Endothelial cell of hepatic sinusoid (primary cell): ENCODE measurements around the gene SORCS1.

Experiments used
- in situ Hi-C: cut with HindIII; loops from 2 replicates; pipeline ENCODE4 v1.10.0; 2017; ENCODE audit warnings: low sequenced_read_pairs

Gene SORCS1

GRCh38 chr10:106826716-106827115 lies 337.8 kb downstream of the SORCS1 start:
- in situ Hi-C loops = no loop called here

DNA sequence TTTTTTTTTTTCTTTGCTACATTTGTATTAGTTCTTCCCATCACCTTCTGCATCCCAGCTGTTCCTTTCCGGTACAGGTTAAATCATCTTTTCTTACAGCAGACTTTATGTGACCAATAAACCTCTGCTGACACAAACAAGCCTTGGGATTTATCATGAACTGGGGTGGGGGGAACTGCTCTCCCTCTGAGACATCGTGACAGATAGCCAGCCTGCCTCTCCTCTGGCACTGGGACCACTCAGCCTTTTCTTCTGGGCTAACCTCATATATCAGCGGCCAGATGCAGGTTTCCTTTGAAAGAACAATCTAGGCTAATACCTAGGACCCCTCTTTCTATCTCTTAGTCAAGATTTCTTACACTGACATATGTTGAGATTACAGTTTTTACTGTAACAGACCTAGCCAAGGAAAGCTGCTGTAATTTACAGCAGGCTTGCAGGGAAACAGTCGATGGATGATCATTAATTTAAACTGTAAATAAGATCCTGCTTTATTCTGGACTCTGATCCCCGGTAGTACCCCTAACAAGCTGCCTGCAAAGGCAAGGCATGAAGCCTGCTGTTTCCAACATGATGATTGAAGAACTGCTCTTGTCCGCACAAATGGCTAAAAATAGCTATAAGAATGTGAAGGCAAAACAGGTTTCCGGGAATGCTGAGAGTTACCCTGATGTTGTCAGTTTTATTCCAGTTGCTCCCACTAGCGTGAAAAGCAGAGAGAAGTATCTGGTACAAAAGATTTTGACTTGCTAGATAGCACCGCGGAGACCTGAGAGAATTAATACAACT lies 338.7 kb downstream of the SORCS1 start:
- in situ Hi-C loops = no loop called here

- in situ Hi-C loops = no loop called here
These were observed 343.9 kb downstream of the SORCS1 start for GRCh38 chr10:106820579-106820978.

- in situ Hi-C loops = no loop called here
These were observed 345.0 kb downstream of the SORCS1 start for GRCh38 chr10:106819490-106819889.

GRCh38 chr10:106816318-106817085 lies 348.0 kb downstream of the SORCS1 start:
- in situ Hi-C loops = no loop called here

GRCh38 chr10:106815427-106816043 lies 349.0 kb downstream of the SORCS1 start:
- in situ Hi-C loops = no loop called here

- in situ Hi-C loops = no loop called here
These were observed 359.4 kb downstream of the SORCS1 start for GRCh38 chr10:106804992-106805582.

DNA sequence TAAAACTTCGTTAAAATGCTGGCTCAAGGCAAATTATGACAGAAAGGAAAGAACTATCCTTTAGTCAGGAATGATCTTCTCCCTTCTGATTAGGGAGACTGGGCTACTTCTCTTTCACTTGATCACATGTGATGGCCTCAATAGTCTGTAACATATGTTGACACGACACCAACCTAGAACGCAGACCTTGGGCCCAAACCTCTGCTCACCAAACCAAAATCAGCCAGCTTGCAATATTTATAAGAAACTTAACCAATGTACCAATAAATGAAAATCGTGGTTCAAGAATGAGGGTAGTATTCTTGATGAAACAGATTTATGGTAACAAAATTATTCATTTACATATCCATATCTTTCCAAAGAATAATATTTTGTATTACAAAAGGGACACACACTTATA lies 361.6 kb downstream of the SORCS1 start:
- in situ Hi-C loops = no loop called here

GRCh38 chr10:106799776-106800175 lies 364.7 kb downstream of the SORCS1 start:
- in situ Hi-C loops = no loop called here

- in situ Hi-C loops = no loop called here
These were observed 368.9 kb downstream of the SORCS1 start for GRCh38 chr10:106795619-106796018.

DNA sequence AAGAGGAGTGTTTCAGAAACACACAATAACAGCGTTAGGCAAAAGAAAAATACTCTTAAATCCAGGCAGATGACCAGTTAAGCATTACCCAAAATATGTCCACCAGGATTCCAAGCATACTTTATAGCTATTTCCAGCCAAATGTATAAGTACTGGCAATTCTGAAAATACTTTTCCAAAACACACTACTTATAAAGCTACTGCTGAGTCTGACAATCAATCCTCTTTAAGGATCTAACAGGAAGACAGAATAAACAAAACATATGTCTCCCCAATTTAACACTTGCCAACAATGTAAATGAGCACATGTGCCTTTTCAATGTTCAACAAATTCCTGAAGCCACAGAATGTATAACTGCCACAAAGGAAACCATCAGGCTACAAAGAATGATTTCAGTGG lies 370.9 kb downstream of the SORCS1 start:
- in situ Hi-C loops = no loop called here

GRCh38 chr10:106789623-106790022 lies 374.9 kb downstream of the SORCS1 start:
- in situ Hi-C loops = no loop called here

GRCh38 chr10:106788982-106789381 lies 375.5 kb downstream of the SORCS1 start:
- in situ Hi-C loops = no loop called here

GRCh38 chr10:106785528-106785927 lies 379.0 kb downstream of the SORCS1 start:
- in situ Hi-C loops = no loop called here

DNA sequence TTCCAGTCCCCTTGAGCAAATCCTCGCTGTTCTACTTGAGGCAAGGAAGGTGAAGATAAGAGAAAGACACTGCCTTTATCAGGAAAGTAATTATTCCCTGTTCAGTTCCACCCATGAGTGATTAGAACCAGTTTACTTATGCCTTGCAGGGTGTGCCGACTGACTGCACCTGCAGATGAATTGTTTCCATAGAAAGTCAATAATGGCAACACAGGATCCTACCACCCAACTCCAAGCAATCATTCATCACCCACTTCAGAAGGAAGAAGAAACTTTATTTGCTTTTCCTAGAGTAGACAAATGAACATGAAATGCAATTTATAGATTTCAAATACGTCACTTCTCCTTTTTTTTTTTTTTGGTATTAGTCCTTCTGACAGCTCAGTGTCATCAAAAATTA lies 383.9 kb downstream of the SORCS1 start:
- in situ Hi-C loops = no loop called here

DNA sequence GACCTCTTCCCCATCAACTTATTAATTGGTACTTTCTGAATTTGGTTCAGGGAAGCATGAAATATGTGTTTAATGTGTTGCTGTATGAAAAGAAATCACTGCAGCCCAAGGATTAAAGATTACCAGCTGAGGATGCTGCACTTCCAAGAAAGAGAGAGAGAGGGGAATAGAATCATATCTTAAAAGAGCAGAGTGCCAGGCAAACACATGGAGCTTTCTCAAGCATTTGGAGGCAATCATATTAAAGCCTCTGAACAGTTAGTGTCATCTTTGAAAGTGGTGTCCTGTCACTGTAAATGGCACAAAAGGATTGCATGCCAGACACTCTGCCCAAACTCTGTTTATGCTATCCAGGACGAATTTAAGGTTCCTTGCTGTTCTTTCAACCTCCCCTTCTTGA lies 386.7 kb downstream of the SORCS1 start:
- in situ Hi-C loops = no loop called here

GRCh38 chr10:106775127-106775526 lies 389.4 kb downstream of the SORCS1 start:
- in situ Hi-C loops = no loop called here

DNA sequence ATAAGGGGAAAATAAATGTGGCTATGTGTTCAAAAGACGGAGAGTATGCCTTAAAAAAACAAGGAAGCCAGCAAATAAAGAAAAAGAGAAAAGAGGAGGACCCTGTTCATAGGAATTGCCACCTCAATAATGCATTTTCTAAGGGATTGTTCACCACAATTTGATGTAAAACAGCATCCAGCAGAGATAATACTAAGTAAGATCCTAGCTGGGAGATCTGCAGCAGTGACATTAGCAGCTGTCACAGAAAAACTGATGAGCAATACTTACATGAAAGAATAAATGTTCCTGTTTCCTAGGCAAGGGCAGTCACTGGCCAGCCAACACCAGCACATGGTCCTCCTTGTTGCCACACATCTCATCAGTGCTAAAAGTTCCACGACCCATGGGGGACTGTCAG lies 391.5 kb downstream of the SORCS1 start:
- in situ Hi-C loops = no loop called here

GRCh38 chr10:106771154-106771553 lies 393.4 kb downstream of the SORCS1 start:
- in situ Hi-C loops = no loop called here

GRCh38 chr10:106768204-106768603 lies 396.3 kb downstream of the SORCS1 start:
- in situ Hi-C loops = no loop called here

GRCh38 chr10:106765928-106766327 lies 398.6 kb downstream of the SORCS1 start:
- in situ Hi-C loops = no loop called here
